ENCODE measurements around the gene ANO8.

DNA sequence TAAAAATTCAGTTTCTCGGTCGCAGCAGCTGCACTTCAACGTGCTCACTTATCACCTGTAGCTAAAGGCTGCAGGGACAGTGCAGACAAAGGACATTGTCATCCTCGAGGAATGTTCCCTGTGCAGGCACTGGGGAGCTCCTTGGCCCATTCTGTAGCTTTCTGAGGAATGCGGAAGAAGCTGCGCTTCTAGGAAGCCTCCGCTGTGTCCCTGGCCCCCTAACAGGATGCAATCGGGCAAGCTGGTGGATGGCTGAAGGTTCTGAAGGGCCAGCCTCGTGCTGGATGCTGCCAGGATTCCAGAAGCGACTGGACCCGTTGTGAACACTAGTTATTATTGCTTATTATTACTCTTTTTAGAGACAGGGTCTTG, 8.1 kb downstream of the ANO8 start:
- TF ChIP-seq, protein P1, sequence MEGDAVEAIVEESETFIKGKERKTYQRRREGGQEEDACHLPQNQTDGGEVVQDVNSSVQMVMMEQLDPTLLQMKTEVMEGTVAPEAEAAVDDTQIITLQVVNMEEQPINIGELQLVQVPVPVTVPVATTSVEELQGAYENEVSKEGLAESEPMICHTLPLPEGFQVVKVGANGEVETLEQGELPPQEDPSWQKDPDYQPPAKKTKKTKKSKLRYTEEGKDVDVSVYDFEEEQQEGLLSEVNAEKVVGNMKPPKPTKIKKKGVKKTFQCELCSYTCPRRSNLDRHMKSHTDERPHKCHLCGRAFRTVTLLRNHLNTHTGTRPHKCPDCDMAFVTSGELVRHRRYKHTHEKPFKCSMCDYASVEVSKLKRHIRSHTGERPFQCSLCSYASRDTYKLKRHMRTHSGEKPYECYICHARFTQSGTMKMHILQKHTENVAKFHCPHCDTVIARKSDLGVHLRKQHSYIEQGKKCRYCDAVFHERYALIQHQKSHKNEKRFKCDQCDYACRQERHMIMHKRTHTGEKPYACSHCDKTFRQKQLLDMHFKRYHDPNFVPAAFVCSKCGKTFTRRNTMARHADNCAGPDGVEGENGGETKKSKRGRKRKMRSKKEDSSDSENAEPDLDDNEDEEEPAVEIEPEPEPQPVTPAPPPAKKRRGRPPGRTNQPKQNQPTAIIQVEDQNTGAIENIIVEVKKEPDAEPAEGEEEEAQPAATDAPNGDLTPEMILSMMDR (IDR thresholded peaks at IDR 0.05): no peak
- no peak for TF ChIP-seq POLR2A (IDR thresholded peaks at IDR 0.05)

All from body of pancreas (tissue), 4 donors.